Testis (tissue), 3 donors: Measurements from ENCODE around the gene PARVB. TPM values are rescaled to one million over a fixed set of nuclear protein-coding genes. Genes with fewer than 3 reads are reported as not detected.

Source experiments
- DNase-seq: peaks from one replicate; pipeline ENCODE4 v3.0.0-alpha.2; 2019
- H3K27ac ChIP-seq, 2 donors: fragments of 200-600 bp; sonication (generic); one replicate each; pipeline ENCODE4 v1.5.1; 2019
- H3K27me3 ChIP-seq: fragments of 200-600 bp; sonication (generic); one replicate; pipeline ENCODE4 v1.5.1; 2019
- H3K36me3 ChIP-seq: fragments of 200-600 bp; sonication (generic); one replicate; pipeline ENCODE4 v1.5.1; 2017; ENCODE audit warnings: low read depth; ENCODE audit errors: missing control alignments
- H3K4me1 ChIP-seq: fragments of 200-600 bp; sonication (generic); one replicate; pipeline ENCODE4 v1.5.1; 2019
- H3K4me3 ChIP-seq, 2 donors: fragments of 200-600 bp; sonication (generic); one replicate each; pipeline ENCODE4 v1.5.1; 2017 to 2019
- H3K9me3 ChIP-seq: fragments of 200-600 bp; sonication (generic); one replicate; pipeline ENCODE4 v1.5.1; 2017
- CTCF ChIP-seq, 3 experiments: fragments of 450-650 bp in 2 of 3; fragments of 200-600 bp in 1 of 3; sonication (generic) in 1 of 3; IDR thresholded peaks; one replicate each; pipeline ENCODE4 v1.5.1; 2016 to 2019; ENCODE audit warnings: antibody characterized with exemption in 3 of 3, mild to moderate bottlenecking in 2 of 3, moderate library complexity in 1 of 3
- POLR2A ChIP-seq: fragments of 450-650 bp; IDR thresholded peaks from one replicate; pipeline ENCODE4 v1.6.1; 2017; ENCODE audit warnings: antibody characterized with exemption, mild to moderate bottlenecking, moderate library complexity
- WGBS, 2 donors: methylation state at CpG; one replicate each; pipeline ENCODE4 v1.1.5; 2018; 5-methylcytosine and 5-hydroxymethylcytosine counted together
- intact Hi-C: fragments of 100-400 bp; cut with DNase I; formaldehyde crosslinking; loops from one replicate; pipeline ENCODE4 v1.15.1; 2023; ENCODE audit warnings: low total_unique reads
- polyA plus RNA-seq: library from polyadenylated mRNA; stranded (reverse); fragments of 350-450 nt; fragmentation: Illumina TruSeq; extraction: RNeasy Lipid Tissue Mini Kit (QIAGEN cat#74804); gene quantifications from one replicate; pipeline ENCODE4 v1.2.3, GENCODE V29; 2014; ENCODE audit warnings: low read depth, low replicate concordance; ENCODE audit not compliant: insufficient read depth
- total RNA-seq, 2 donors: library from RNA; depleted of rRNA; stranded (reverse); fragments of >200 nt; gene quantifications; one replicate each; pipeline ENCODE4 v1.2.3, GENCODE V29; 2016

Gene PARVB
- total and polyA plus RNA-seq, 3 donors from 2014 or later, result 11.6 to 27.5 (median 23.7) TPM

DNA sequence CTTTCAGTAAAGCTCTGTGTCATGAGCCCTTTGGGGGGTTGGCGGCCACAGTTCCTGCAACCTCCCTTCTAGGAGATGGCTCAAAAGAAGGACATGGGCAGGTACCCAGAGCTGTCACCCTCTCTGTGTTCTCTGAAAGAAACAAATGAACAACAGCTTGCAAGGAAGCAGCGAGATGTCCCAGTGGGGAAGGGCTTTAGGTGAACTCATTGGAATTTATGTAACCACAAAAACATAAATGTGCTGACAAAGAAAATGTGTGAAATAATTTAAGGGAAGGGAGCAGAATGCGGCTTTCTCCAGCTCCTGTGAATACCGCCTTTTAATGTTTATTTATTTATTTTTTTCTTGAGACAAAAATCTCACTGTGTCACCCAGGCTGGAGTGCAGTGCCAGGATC is 159.9 kb downstream of the PARVB start:
- Histone ChIP-seq H3K36me3 (no peaks in the 10 kb centered on the region), H3K4me3 (no peak overlapping the region), H3K27ac (no peak overlapping the region), H3K27me3 (no peaks in the 10 kb centered on the region), H3K9me3 (no peaks in the 10 kb centered on the region), H3K4me1 (no peaks in the 10 kb centered on the region)
- intact Hi-C loops, result no loop called here
- 87 to 90% methylated on average over 4 of the region's 4 CpGs for WGBS, 2 donors
- DNase-seq, result no peak
- TF ChIP-seq POLR2A (no peak), CTCF (IDR thresholded peaks at IDR 0.05) (no peak)

GRCh38 chr22:44185237-44186120 is 161.4 kb downstream of the PARVB start:
- Histone ChIP-seq H3K9me3 (no peaks in the 10 kb centered on the region), H3K4me3 (no peak overlapping the region), H3K27me3 (no peaks in the 10 kb centered on the region), H3K4me1 (no peaks in the 10 kb centered on the region), H3K27ac (no peak overlapping the region), H3K36me3 (no peaks in the 10 kb centered on the region)
- no peak for DNase-seq
- intact Hi-C loops, result no loop called here
- 90 to 97% methylated on average over 13 to 16 of the region's 16 CpGs for WGBS, 2 donors
- no peak for TF ChIP-seq CTCF (IDR thresholded peaks at IDR 0.05)
- TF ChIP-seq POLR2A, result no peak

DNA sequence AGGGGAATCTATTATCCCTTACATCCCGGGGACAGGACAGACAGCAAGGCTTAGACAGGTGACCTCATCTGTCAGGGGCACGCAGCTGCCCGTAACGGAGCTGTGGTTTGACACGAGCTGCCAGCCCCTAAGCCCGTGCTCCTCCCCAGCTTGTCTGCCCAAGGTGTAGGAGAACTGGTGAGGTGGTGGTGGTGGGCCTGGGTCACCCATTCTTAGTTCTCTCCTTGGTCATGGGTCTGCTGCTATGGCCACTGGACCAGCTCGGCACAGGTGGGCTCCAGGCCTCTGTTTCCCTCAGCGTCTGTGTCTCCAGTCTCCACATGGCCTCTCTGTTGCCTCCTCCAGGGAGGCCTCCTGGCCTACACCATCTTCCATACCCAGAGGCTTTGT is 162.0 kb downstream of the PARVB start:
- no peaks in the 10 kb centered on the region for H3K36me3 ChIP-seq
- TF ChIP-seq CTCF (IDR thresholded peaks at IDR 0.05), result no peak
- no peak for TF ChIP-seq POLR2A
- WGBS, 2 donors, result 70 to 90% methylated on average over 3 to 8 of the region's 8 CpGs
- H3K4me3 ChIP-seq, result no peak overlapping the region
- H3K27me3 ChIP-seq, result no peaks in the 10 kb centered on the region
- intact Hi-C loops, result no loop called here
- no peak for DNase-seq
- H3K27ac ChIP-seq, result no peak overlapping the region
- H3K4me1 ChIP-seq, result no peaks in the 10 kb centered on the region
- H3K9me3 ChIP-seq, result no peaks in the 10 kb centered on the region

DNA sequence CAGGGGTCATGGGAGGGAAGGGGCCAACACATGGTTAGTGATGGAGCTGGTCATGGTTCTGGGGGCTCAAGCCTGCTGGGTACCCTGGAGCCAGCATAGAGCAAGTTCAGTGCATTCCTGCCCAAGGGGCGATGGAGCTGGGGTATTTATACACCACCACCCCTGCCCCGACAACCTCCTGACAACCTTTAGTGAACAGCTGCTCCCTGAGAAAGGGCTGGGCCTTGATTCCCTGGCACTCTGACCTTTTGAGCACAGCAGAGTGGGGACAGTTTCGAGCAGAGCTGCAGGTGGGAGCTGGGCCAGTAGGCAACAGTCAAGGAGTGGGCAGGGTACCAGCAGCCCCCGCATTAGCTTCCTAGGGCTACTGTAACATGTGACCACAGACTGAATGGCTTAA is 162.6 kb downstream of the PARVB start:
- intact Hi-C loops, result no loop called here

More for the DNA sequence above, 162.6 kb downstream of the PARVB start:
- Histone ChIP-seq H3K27ac (no peak overlapping the region), H3K4me1 (no peaks in the 10 kb centered on the region), H3K9me3 (no peaks in the 10 kb centered on the region), H3K27me3 (no peaks in the 10 kb centered on the region), H3K36me3 (no peaks in the 10 kb centered on the region), H3K4me3 (no peak overlapping the region)
- TF ChIP-seq CTCF (IDR thresholded peaks at IDR 0.05) (no peak), POLR2A (no peak)
- WGBS, 2 donors, result 82 to 83% methylated on average over 4 of the region's 4 CpGs
- DNase-seq, result no peak
